Measurements from ENCODE around the gene SLC27A4.

Gene SLC27A4

DNA sequence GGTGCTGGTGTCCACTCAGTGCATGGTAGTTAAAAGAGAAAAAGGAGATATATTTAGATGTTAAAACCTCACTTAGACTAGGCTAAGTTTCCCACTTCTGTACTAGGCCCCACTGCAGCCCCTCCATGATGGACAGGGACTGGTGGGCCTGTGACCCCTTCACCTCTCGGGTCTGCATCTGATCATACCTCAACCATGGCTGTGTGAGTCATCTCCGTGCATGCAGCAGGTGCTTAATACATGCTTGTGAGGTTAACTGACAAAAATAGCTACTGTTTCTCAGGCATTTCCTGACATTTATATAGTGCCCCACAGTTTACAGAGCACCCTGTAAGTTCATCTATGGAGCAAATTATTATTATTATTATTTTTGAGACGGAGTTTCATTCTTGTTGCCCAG lies 22.4 kb downstream of the SLC27A4 start:
- no peak overlapping the region for H3K27ac Mint-ChIP-seq
- peaks cover 31% of the 10 kb centered on the region for H3K4me1 Mint-ChIP-seq
- CTCF ChIA-PET, result interaction anchor here (0.6 to 5.2 kb wide), 23 partner anchors 7 to 236 kb away, joined by 3 to 61 read pairs (median 4); partner anchors contain the start of genes CERCAM and URM1
- no peaks in the 10 kb centered on the region for H3K9me3 Mint-ChIP-seq
- no peak overlapping the region for H3K4me3 Mint-ChIP-seq
- no peaks in the 10 kb centered on the region for H3K36me3 Mint-ChIP-seq
- no peak for DNase-seq
- peaks cover 4% of the 10 kb centered on the region for H3K27me3 Mint-ChIP-seq

DNA sequence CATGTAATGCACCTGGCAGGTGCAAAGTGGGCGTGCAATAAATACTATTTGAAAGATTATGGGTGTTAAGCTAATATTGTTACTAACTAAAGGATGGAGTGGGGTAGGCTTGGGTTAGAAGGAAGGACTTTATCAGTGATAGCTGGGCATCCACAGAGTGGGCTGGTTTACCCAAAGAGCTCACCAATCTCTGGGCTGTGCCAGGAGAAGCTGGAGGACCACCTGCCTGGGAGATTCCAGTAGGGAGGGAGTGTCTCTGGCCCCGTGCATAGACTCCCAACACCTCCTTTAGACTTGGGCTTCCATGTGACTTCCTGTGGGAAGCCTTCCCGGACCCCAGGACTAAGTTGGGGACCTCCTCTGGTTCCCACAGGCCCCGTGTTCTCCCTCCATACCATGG lies 25.2 kb downstream of the SLC27A4 start:
- peaks cover 37% of the 10 kb centered on the region for H3K4me1 Mint-ChIP-seq
- CTCF ChIA-PET, result interaction anchor here (2.2 to 5.2 kb wide), 2 partner anchors 46 to 54 kb away, joined by 5 to 61 read pairs; no protein-coding TSS in a partner anchor
- H3K27me3 Mint-ChIP-seq, result peaks cover 4% of the 10 kb centered on the region
- no peaks in the 10 kb centered on the region for H3K9me3 Mint-ChIP-seq
- peak overlapping the region; percentile 6 for H3K4me3 Mint-ChIP-seq
- no peak for DNase-seq
- peak overlapping the region; percentile 49 for H3K27ac Mint-ChIP-seq
- H3K36me3 Mint-ChIP-seq, result no peaks in the 10 kb centered on the region

GRCh38 chr9:128369024-128369706 lies 28.8 kb downstream of the SLC27A4 start:
- peaks cover 4% of the 10 kb centered on the region for H3K27me3 Mint-ChIP-seq
- no peak for DNase-seq
- CTCF ChIA-PET, result interaction anchor here (2.0 to 2.3 kb wide), 2 partner anchors 28 to 42 kb away, joined by 5 to 8 read pairs; no protein-coding TSS in a partner anchor
- no peak overlapping the region for H3K4me3 Mint-ChIP-seq
- no peaks in the 10 kb centered on the region for H3K9me3 Mint-ChIP-seq
- H3K4me1 Mint-ChIP-seq, result peaks cover 44% of the 10 kb centered on the region
- peak overlapping the region; percentile 67 for H3K27ac Mint-ChIP-seq
- peaks cover 7% of the 10 kb centered on the region for H3K36me3 Mint-ChIP-seq

DNA sequence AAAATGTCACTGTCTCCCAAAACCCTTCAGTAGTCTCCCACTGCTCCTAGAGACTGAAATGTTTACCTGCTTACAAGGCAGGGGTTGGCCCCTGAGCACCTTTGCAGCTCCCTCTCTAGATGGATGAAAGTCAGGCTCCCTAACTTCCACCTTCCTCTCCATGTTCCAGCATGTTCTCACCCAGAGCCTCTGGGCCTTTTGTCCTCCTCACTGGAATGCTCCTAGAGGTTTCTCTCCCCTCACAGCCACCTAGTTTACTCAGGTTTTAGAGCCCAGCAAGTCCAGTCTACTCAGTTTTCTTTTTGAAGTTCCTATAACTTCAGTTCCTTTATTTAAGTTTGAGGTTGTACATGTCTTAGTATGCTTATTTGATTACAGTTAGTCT lies 30.0 kb downstream of the SLC27A4 start:
- H3K27ac Mint-ChIP-seq, result peak overlapping the region; percentile 92
- H3K4me1 Mint-ChIP-seq, result peaks cover 33% of the 10 kb centered on the region
- H3K27me3 Mint-ChIP-seq, result no peaks in the 10 kb centered on the region
- peak overlapping the region; percentile 89 for H3K4me3 Mint-ChIP-seq
- peaks cover 7% of the 10 kb centered on the region for H3K36me3 Mint-ChIP-seq
- no peak for DNase-seq
- CTCF ChIA-PET, result interaction anchor here (0.7 to 2.0 kb wide), 5 partner anchors 8 to 426 kb away, joined by 3 to 5 read pairs (median 4); no protein-coding TSS in a partner anchor
- H3K9me3 Mint-ChIP-seq, result no peaks in the 10 kb centered on the region

GRCh38 chr9:128370752-128371629 lies 30.7 kb downstream of the SLC27A4 start, which contains the start of gene URM1:
TSS of gene URM1 (plus strand) at chr9:128371374. CDS start at chr9:128371381, 7 bp downstream.
- Mint-ChIP-seq H3K4me1 (peaks cover 30% of the 10 kb centered on the region), H3K4me3 (peak within 1 kb of the TSS; percentile 89), H3K36me3 (peaks cover 9% of the 10 kb centered on the region), H3K27ac (peak within 1 kb of the TSS; percentile 92), H3K27me3 (no peaks in the 10 kb centered on the region), H3K9me3 (no peaks in the 10 kb centered on the region)
- DNase-seq, result peak; percentile 97
- CTCF ChIA-PET, result interaction anchor here (1.3 to 2.0 kb wide), 4 partner anchors 10 to 68 kb away, joined by 4 to 22 read pairs (median 4); partner anchors contain the start of gene CERCAM

- CTCF ChIA-PET, result interaction anchor here (1.3 to 1.9 kb wide), 3 partner anchors 10 to 67 kb away, joined by 4 to 22 read pairs (median 4); partner anchors contain the start of gene CERCAM
- Mint-ChIP-seq H3K4me1 (peaks cover 30% of the 10 kb centered on the region), H3K9me3 (no peaks in the 10 kb centered on the region), H3K27me3 (no peaks in the 10 kb centered on the region), H3K4me3 (peak overlapping the region; percentile 89), H3K27ac (peak overlapping the region; percentile 92), H3K36me3 (peaks cover 9% of the 10 kb centered on the region)
- DNase-seq, result no peak
Measured at GRCh38 chr9:128371630-128372117, 31.3 kb downstream of the SLC27A4 start.

DNA sequence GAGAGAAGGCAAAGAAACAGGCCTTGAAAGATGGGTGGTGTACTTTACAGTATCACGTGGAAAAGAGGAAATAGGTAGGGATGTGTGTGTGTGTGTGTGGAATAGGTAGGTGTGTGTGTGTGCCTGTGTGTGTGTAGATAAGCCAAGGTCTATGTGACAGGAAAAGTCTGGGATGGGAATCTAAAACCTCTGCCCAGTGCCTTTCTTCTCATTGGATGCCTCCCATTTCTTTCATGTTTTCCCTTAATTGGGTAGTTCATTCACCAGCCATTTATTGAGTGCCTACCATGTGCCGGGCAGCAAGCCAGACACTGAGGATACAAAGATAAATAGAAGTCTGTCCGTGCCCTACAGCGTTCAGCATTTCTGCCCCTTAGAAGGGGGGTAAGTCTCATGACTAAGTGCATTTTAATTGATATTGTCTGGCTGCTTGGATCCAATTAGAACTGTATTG lies 31.9 kb downstream of the SLC27A4 start:
- H3K36me3 Mint-ChIP-seq, result peaks cover 9% of the 10 kb centered on the region
- CTCF ChIA-PET, result interaction anchor here (1.4 to 1.9 kb wide), 2 partner anchors 11 to 48 kb away, joined by 4 to 22 read pairs; partner anchors contain the start of gene CERCAM
- DNase-seq, result no peak
- peak overlapping the region; percentile 89 for H3K4me3 Mint-ChIP-seq
- peak overlapping the region; percentile 92 for H3K27ac Mint-ChIP-seq
- peaks cover 30% of the 10 kb centered on the region for H3K4me1 Mint-ChIP-seq
- H3K27me3 Mint-ChIP-seq, result no peaks in the 10 kb centered on the region
- no peaks in the 10 kb centered on the region for H3K9me3 Mint-ChIP-seq

DNA sequence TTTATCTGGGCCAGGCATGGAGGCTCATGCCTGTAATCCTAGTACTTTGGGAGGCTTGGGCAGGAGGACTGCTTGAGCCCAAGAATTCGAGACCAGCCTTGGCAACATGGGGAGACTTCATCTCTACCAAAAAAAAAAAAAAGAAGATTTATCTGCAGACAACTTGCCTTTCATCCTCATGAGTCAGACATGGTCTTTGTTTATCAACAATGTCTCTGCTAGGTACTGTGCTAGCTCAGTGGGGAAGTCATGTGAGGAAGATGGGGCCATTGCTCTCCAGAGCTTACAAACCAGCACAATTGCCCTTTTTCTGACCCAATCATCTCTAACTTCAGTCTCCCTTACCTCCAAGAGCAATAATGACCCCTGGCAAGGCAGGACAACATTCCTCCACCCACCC lies 32.5 kb downstream of the SLC27A4 start:
- H3K27me3 Mint-ChIP-seq, result no peaks in the 10 kb centered on the region
- H3K9me3 Mint-ChIP-seq, result no peaks in the 10 kb centered on the region
- H3K4me3 Mint-ChIP-seq, result peak overlapping the region; percentile 89
- CTCF ChIA-PET, result no interaction called here
- peaks cover 30% of the 10 kb centered on the region for H3K4me1 Mint-ChIP-seq
- peaks cover 9% of the 10 kb centered on the region for H3K36me3 Mint-ChIP-seq
- DNase-seq, result no peak
- peak overlapping the region; percentile 92 for H3K27ac Mint-ChIP-seq

DNA sequence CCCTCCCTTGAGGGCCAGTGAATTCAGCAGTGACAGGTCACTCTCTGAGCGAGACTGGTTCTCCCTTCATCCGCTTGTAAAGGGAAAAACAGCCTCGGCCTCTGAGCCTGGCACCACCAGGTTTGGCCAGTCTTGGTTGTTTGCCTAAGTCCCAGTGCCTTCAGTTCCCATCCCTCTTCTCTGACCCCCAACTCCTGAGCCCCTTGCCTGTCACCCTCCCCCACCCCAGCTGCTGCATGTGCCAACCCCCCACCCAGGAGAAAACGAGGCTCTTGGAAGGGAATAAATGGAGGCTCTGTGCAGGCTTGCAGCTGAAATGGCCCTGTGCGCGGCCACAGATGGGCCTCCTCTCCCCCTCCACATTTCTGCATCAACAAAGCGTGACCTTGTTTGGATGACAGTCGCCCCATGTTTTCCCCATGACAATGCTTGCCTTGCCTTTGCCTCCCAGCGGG lies 33.9 kb downstream of the SLC27A4 start:
- no peak overlapping the region for H3K27ac Mint-ChIP-seq
- peaks cover 30% of the 10 kb centered on the region for H3K4me1 Mint-ChIP-seq
- no peaks in the 10 kb centered on the region for H3K9me3 Mint-ChIP-seq
- no peaks in the 10 kb centered on the region for H3K27me3 Mint-ChIP-seq
- no peak for DNase-seq
- H3K36me3 Mint-ChIP-seq, result peaks cover 14% of the 10 kb centered on the region
- CTCF ChIA-PET, result interaction anchor here (1.2 kb wide), 1 partner anchor 12 kb away, joined by 3 read pairs; no protein-coding TSS in a partner anchor
- no peak overlapping the region for H3K4me3 Mint-ChIP-seq

DNA sequence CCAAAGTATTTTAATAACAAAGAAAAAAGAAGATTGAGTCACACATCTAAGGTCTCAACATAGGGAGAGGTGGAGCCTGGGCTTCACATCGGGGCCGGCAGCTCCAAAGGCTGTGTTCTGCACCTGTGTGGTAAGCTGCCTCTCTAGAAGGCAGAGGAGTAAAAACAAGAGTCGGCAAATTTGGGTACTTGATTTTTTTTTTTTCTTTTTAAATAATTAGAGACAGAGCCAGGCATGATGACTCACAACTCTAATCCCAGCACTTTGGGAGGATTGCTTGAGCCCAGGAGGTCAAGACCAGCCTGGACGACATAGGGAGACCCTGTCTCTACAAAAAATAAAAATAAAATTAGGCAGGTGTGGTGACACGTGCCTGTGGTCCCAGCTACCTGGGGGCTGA lies 35.5 kb downstream of the SLC27A4 start:
- CTCF ChIA-PET, result interaction anchor here (0.7 kb wide), 1 partner anchor 271 kb away, joined by 3 read pairs; no protein-coding TSS in a partner anchor
- Mint-ChIP-seq H3K4me1 (peaks cover 22% of the 10 kb centered on the region), H3K4me3 (no peak overlapping the region), H3K27me3 (no peaks in the 10 kb centered on the region), H3K36me3 (peaks cover 16% of the 10 kb centered on the region), H3K27ac (no peak overlapping the region), H3K9me3 (no peaks in the 10 kb centered on the region)
- no peak for DNase-seq

- H3K27me3 Mint-ChIP-seq, result no peaks in the 10 kb centered on the region
- H3K36me3 Mint-ChIP-seq, result peaks cover 13% of the 10 kb centered on the region
- DNase-seq, result no peak
- no peak overlapping the region for H3K27ac Mint-ChIP-seq
- H3K4me3 Mint-ChIP-seq, result no peak overlapping the region
- H3K9me3 Mint-ChIP-seq, result no peaks in the 10 kb centered on the region
- CTCF ChIA-PET, result no interaction called here
- no peaks in the 10 kb centered on the region for H3K4me1 Mint-ChIP-seq
Measured at GRCh38 chr9:128382261-128382660, 41.9 kb downstream of the SLC27A4 start.

- no peak for DNase-seq
- H3K36me3 Mint-ChIP-seq, result peaks cover 19% of the 10 kb centered on the region
- H3K4me3 Mint-ChIP-seq, result no peak overlapping the region
- no peak overlapping the region for H3K27ac Mint-ChIP-seq
- H3K9me3 Mint-ChIP-seq, result no peaks in the 10 kb centered on the region
- H3K4me1 Mint-ChIP-seq, result no peaks in the 10 kb centered on the region
- CTCF ChIA-PET, result interaction anchor here (0.7 to 0.8 kb wide), 2 partner anchors 21 to 222 kb away, joined by 3 to 5 read pairs; no protein-coding TSS in a partner anchor
- no peaks in the 10 kb centered on the region for H3K27me3 Mint-ChIP-seq
Measured at GRCh38 chr9:128383007-128383753, 42.9 kb downstream of the SLC27A4 start.

DNA sequence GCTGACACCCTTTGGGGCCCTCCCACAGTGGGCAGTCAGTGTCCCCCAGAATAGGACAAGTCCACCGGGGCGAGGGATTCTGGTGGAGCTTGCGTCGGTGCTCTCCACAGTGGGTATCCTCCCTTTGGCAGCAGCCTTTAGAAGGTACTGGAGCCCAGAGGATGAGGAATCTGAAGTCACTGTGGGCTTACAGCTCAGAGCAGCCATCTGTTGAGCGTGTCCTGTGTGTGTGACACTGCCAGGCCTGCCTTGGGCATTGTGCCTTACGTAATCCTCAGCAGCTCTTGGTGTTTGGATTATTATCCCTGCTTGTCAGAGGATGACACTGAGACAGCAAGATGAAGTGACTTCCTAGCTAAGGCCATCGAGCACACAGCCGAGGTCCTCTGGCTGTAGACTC lies 43.5 kb downstream of the SLC27A4 start:
- DNase-seq, result no peak
- Mint-ChIP-seq H3K9me3 (no peaks in the 10 kb centered on the region), H3K36me3 (peaks cover 16% of the 10 kb centered on the region), H3K27ac (no peak overlapping the region), H3K4me3 (no peak overlapping the region), H3K4me1 (no peaks in the 10 kb centered on the region), H3K27me3 (no peaks in the 10 kb centered on the region)
- CTCF ChIA-PET, result interaction anchor here (0.7 to 0.8 kb wide), 2 partner anchors 22 to 222 kb away, joined by 3 to 5 read pairs; no protein-coding TSS in a partner anchor

All from activated naive CD4-positive, alpha-beta T cell treated with anti-CD3 and anti-CD28 coated beads, Interleukin-2, amount 10 ng/mL, durations not matched to agents 7 days and 5 days (primary cell).